GM21723 (cell line): ENCODE results near the gene OGFR.

Source experiments
- ATAC-seq: cut with Tn5 transposase; IDR thresholded peaks from one replicate; pipeline ENCODE4 v1.9.1; 2021; ENCODE audit warnings: mild to moderate bottlenecking, moderate library complexity; ENCODE audit not compliant: unreplicated experiment

Gene OGFR

DNA sequence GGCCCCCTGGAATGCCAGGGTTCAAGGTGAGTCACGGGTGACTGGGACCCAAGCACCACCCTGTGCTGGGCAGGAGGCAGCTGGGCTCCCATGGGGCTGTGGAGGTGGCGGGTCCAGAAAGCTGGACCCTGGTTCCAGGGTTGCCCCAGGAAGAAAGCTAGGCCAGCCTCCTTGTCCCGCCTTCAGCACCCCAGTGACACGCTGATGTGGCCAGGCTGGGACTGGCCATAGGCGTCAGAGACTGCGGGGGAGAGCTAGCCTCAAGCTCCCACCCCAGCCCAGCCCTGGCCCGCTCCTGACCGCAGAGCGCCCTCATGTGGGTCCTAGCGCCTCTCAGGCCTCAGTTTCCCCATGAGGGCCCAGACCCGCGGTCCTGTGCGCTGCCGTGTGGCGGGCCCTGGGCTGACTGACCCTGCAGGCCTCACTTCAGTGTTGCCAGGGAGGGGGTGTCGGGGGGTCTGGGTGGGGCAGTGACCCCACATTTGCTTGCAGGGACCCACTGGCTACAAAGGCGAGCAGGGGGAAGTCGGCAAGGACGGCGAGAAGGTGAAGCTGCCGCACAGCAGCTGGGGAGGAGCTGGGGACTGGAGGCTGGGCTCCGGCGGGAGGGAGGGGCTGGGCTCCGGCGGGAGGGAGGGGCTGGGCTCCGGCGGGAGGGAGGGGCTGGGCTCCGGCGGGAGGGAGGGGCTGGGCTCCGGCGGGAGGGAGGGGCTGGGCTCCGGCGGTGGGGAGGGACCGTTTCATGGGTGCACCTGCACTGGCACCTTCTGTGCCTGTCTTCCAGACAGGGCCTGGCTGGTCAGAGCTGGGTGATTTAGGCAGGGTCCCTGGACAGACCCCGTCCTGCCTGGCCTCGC is 20.1 kb downstream of the OGFR start:
- ATAC-seq = no peak

DNA sequence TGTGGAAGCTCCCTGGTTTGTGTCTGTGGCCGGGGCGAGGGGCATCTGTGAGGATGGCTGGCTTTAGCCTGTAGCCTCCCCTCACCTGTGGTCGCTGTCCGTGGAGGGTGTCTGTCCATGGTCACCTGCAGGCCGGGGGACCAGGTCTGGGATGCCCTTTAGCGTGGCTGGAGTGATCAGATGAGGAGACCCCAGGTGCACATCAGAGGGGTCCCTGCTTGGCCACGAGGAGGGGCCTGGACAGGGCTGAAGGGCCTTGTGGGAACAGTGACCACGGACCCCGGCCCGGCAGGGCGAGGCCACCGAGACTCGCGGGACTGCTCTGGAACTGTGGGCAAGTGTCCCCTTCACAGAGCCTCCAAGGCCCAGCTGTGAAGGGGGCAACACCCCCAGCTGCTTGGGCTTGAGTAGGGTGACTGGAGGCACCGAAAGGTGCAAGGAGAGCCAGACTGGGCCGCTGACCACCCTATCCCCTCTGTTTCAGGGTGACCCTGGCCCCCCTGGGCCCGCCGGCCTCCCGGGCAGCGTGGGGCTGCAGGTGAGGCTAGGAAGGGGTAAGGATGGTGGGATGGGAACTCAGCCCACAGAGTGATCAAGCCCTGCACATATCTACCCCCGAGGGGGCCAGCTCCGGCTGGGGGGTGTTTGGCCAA is 20.8 kb downstream of the OGFR start:
- no peak for ATAC-seq

DNA sequence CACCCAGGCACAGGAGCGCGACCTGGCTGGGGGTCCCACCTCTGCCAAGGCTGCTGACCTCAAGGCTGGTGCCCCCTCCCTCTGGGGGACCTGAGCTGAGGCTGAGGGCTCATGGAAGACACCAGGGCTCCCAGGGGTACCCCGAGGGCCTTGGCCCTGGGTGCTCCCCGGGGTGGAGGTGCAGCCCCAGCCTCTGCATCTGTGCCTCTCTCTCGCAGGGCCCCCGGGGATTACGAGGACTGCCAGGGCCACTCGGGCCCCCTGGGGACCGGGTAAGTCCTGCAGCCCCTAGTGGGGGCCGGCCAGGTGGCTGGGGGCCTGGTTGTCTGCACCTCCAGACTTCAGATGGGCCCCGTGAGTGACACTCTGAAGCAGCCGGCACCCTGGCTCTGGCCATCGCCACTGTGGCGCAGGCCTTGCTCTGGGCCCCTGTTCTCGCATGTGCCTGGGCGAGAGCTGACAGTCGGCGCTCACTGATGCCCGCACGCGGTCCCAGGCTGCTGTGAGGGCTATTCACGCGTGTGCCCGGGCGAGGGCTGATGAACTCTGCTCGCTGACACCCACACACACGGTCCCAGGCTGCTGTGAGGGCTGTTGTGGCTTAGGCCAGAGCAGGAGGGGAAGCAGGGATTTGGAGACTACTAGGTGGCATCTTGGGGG is 21.5 kb downstream of the OGFR start:
- ATAC-seq = no peak

DNA sequence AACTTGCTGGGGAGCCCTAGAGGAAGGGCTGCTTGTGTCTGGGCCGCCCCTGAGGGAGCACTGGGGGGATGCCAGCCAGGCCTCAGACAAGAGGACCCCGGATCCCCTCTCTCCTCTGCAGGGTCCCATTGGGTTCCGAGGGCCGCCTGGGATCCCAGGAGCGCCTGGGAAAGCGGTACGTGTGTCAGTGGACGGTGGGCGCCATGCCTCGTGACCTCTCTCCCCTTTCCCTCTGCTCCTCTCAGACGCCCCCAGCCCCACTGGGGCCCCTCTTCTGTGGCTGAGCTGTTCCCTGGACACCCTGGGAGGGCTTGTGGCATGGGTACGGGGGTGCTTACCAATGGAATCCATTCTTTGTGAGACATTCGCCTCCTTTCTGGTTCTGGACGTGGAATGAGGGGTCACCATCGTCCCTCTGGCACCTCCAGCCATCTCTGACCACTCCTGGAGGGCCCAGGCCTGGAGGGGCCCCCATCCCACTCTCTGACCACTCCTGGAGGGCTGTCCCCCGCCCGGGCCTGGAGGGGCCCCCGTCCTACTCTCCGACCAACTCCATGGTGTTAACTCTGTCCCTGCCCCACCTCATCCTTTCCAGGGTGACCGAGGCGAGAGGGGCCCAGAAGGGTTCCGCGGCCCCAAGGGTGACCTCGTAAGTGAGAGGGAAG is 22.1 kb downstream of the OGFR start:
- ATAC-seq = no peak

GRCh38 chr20:62827311-62828038 is 22.8 kb downstream of the OGFR start:
- ATAC-seq = no peak

GRCh38 chr20:62828051-62828450 is 23.4 kb downstream of the OGFR start:
- no peak for ATAC-seq

- ATAC-seq = no peak
Observed at GRCh38 chr20:62828511-62829230, 24.0 kb downstream of the OGFR start.

DNA sequence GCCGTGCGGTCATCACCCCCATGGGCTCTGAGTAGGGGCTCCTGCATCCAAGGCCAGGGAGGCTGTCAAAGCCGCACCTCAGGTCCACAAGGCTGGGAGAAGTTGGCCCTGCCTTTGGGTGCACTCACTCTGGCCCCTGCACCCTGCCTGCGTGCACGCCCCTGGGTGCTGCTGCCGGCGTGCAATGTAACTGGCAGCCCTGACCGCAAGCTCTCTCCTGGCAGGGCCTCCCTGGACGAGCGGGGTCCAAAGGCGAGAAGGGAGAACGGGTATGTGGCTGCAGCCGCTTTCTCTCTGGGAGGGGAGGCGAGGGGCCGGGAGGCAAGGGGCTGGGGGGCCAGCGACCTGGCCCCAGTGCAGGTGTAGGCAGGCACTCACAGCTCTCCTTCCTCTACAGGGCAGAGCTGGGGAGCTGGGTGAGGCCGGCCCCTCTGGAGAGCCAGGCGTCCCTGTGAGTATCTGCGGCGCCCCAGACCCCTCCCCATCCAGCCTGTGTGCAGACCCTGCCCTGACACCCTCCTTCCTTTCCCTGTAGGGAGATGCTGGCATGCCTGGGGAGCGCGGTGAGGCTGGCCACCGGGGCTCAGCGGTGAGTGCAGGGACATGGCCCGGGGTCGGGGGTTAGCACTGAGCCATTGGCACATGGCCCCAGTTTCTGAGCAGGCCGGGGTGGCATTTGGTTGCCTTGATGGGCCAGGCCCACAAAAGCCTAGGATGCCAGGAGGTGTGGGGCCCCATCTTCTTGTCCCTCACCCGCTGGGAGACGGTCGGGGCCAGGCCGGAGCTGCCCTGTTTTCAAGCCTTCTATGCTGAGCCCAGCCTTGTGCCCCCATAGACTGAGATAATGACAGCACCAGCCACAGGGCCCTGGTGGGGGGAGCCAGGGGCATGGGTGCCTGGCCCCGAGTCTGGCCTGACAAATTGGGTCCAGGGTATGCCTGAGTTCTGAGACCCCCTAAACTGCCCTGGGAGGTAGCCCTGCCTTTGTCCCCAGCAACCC is 24.9 kb downstream of the OGFR start:
- no peak for ATAC-seq

GRCh38 chr20:62830251-62830650 is 25.6 kb downstream of the OGFR start:
- ATAC-seq = no peak

DNA sequence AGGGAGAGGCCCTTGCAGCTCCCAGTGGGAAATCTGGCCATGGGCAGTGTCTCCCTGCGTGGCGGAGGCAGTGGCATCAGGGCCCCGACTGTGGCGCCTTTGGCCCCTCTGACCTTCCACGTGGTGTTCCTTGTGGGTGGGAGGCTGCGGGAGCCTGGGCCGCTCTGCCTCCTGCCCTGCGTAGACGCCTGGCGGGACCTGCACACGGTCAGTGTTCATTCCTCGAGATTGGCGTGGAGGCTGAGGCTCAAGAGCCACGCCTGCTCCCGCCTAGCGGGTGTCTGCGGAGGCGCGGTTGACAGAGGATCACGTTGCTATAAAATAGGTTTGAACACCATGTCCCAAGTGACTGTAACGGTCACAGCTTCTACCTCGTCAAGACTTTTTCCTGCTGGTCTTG is 26.2 kb downstream of the OGFR start:
- ATAC-seq = no peak

- no peak for ATAC-seq
Observed at GRCh38 chr20:62831361-62831788, 26.7 kb downstream of the OGFR start.

DNA sequence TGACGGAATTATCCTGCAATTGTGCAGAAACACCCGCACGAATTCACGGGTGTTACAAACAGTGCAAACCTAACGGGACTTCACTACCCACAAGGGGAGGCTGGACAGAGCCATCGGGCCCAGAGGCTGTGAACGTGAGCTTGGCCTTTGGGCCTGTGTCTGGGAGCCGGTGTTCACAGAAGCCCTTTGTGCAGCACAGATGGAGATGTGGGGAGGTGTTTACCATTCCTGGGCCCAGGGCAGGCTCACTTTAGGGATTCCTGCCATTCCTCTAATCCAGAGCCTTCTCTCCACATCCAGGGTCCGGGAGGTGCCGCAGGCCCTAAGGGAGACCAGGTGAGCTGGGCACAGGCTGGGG is 27.2 kb downstream of the OGFR start:
- ATAC-seq = no peak

GRCh38 chr20:62832212-62832922 is 27.7 kb downstream of the OGFR start:
- ATAC-seq = peak; percentile 72

DNA sequence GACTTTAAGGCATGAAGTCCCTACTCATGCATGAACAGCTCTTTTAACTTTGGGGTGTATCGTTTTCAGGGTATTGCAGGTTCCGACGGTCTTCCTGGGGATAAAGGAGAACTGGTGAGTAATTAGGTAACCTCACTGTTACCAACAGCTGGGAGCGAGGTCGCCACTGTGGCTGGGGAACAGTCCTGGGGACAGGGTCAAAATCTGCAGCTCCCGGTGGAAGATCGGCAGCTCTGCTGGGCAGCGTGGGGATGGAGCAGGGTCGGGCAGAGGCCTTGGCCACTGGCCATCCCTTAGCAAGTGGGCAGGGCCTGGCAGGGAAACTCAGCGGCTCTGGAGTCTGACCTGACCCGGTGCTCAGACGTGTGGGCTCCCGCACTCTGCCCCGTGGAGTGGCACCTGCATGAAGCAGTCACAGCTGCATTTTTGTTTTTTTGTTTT is 28.3 kb downstream of the OGFR start:
- ATAC-seq = peak; percentile 20

DNA sequence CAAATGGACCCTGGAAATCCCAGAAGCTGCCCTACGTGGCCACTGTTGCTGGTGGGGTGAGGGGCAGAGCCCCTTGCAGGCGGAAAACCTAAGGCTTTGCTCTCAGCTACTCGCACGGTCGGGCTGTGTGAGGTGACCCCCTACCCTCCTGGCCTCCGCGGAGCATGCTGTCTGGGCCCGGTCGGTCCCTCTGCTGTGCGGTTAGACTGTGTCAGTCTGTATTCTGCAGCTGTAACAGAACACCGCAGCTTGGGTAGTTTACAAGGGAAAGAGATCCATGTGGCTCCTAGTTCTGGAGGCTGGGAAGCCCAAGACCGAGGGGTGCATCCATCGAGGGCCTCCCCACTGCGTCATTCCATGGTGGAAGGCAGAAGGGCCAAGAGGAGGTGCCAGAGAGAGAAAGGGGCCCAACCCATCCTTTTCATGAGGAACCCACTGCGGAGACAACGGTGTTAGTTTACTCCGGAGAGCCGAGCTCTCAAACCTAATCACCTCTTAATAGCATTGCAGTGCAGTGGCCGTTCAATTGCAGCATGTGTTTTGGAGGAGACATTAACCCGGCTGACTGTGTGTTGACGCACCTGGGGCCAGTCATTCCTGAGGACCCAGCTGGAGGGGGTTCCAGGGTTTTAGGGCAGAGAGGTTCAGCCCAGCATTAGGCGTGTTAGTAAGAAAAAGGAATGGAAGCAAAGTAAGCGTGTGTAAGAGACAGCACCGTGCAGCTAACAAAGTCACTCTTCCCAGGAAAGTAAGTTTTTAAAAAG is 30.5 kb downstream of the OGFR start:
- no peak for ATAC-seq

GRCh38 chr20:62835931-62836861 is 31.6 kb downstream of the OGFR start:
- no peak for ATAC-seq
